HepG2 (cell line): Measurements from ENCODE around the gene WDR19. TPM values are rescaled to one million over a fixed set of nuclear protein-coding genes. Genes with fewer than 3 reads are reported as not detected.

Experiments
- HNRNPUL1 ChIP-seq: fragments of 200-400 bp; formaldehyde crosslinking; IDR thresholded peaks from 2 replicates; pipeline ENCODE4 v1.6.1; 2017; ENCODE audit warnings: low read depth, mild to moderate bottlenecking, low read length, moderate library complexity
- HOMEZ ChIP-seq: IDR thresholded peaks from 2 replicates; pipeline ENCODE4 v1.6.1; 2016; ENCODE audit warnings: low read depth
- IRF2 ChIP-seq: IDR thresholded peaks from 2 replicates; pipeline ENCODE4 v1.6.1; 2018; ENCODE audit warnings: missing genetic modification reagents, missing compliant biosample characterization
- MED1 ChIP-seq: sonication (generic); formaldehyde crosslinking; IDR thresholded peaks from 2 replicates; pipeline ENCODE4 v1.4.0; 2020; ENCODE audit warnings: missing genetic modification reagents
- MTF1 ChIP-seq: sonication (generic); formaldehyde crosslinking; IDR thresholded peaks from 2 replicates; pipeline ENCODE4 v1.5.0; 2020; ENCODE audit warnings: missing genetic modification reagents
- MYNN ChIP-seq: sonication (generic); formaldehyde crosslinking; IDR thresholded peaks from 2 replicates; pipeline ENCODE4 v1.4.0; 2020; ENCODE audit warnings: mild to moderate bottlenecking, low read depth, missing genetic modification reagents
- NFKB2 ChIP-seq: sonication (generic); formaldehyde crosslinking; IDR thresholded peaks from 2 replicates; pipeline ENCODE4 v1.4.0; 2020; ENCODE audit warnings: missing genetic modification reagents, borderline replicate concordance
- PHF8 ChIP-seq: sonication (generic); formaldehyde crosslinking; IDR thresholded peaks from 2 replicates; pipeline ENCODE4 v1.5.0; 2020; ENCODE audit warnings: missing genetic modification reagents
- SNAPC5 ChIP-seq: sonication (generic); formaldehyde crosslinking; IDR thresholded peaks from 2 replicates; pipeline ENCODE4 v1.8.1; 2023; ENCODE audit warnings: mild to moderate bottlenecking, missing genetic modification reagents, borderline replicate concordance
- SRY ChIP-seq: sonication (generic); formaldehyde crosslinking; IDR thresholded peaks from 2 replicates; pipeline ENCODE4 v1.8.0; 2022; ENCODE audit warnings: mild to moderate bottlenecking, missing genetic modification reagents
- XRCC5 ChIP-seq: fragments of 200-400 bp; formaldehyde crosslinking; optimal IDR thresholded peaks from 2 replicates; pipeline ENCODE3; 2017; ENCODE audit warnings: mild to moderate bottlenecking, low read length
- ZNF264 ChIP-seq: sonication (generic); formaldehyde crosslinking; IDR thresholded peaks from 2 replicates; pipeline ENCODE4 v1.4.0; 2020; ENCODE audit warnings: missing genetic modification reagents
- ZNF552 ChIP-seq: sonication (generic); formaldehyde crosslinking; IDR thresholded peaks from 2 replicates; pipeline ENCODE4 v1.9.0; 2022; ENCODE audit warnings: missing genetic modification reagents, mild to moderate bottlenecking, borderline replicate concordance
- ZNF615 ChIP-seq: sonication (generic); formaldehyde crosslinking; IDR thresholded peaks from 2 replicates; pipeline ENCODE4 v1.5.0; 2020; ENCODE audit warnings: mild to moderate bottlenecking, missing genetic modification reagents, borderline replicate concordance
- ZNF713 ChIP-seq: sonication (generic); formaldehyde crosslinking; IDR thresholded peaks from 2 replicates; pipeline ENCODE4 v1.4.0; 2020; ENCODE audit warnings: mild to moderate bottlenecking, missing genetic modification reagents
- ZNF747 ChIP-seq: sonication (generic); formaldehyde crosslinking; IDR thresholded peaks from 2 replicates; pipeline ENCODE4 v1.8.1; 2023; ENCODE audit warnings: missing genetic modification reagents, mild to moderate bottlenecking, borderline replicate concordance
- ZUFSP ChIP-seq: sonication (generic); formaldehyde crosslinking; IDR thresholded peaks from 2 replicates; pipeline ENCODE4 v1.9.0; 2021; ENCODE audit warnings: missing genetic modification reagents, mild to moderate bottlenecking, borderline replicate concordance
- polyA plus RNA-seq, 8 experiments: library from polyadenylated mRNA; depleted of rRNA in 3 of 8; stranded (reverse) in 7 of 8; unstranded in 1 of 8; fragments of >200 nt; fragmentation: Illumina TruSeq in 4 of 8; extraction: Trizol in 4 of 8; gene quantifications; 2 replicates each; pipeline versions ENCODE4 v1.2.1 to v1.2.3, GENCODE V29; 2011 to 2016; ENCODE audit warnings: low read depth in 4 of 8, missing spikeins in 1 of 8, mixed read lengths in 1 of 8; ENCODE audit not compliant: insufficient read depth in 1 of 8
- total RNA-seq, 5 experiments: library from RNA; depleted of rRNA; stranded (reverse); fragments of >200 nt; fragmentation: Illumina TruSeq; extraction: Trizol; gene quantifications; 2 replicates each; pipeline ENCODE4 v1.2.3, GENCODE V29; 2016; ENCODE audit warnings: low read depth in 1 of 5
- TF ChIP-seq, protein P1 (sequence below): sonication (generic); formaldehyde crosslinking; conservative IDR thresholded peaks from 2 replicates; pipeline ENCODE4 v1.5.0; 2020; ENCODE audit warnings: missing genetic modification reagents
- TF ChIP-seq, protein P2 (sequence below), 2 experiments: sonication (generic) in 1 of 2; formaldehyde crosslinking in 1 of 2; IDR thresholded peaks; 2 replicates each; pipeline versions ENCODE4 v1.5.1 to v1.6.1; 2011 to 2020; ENCODE audit warnings: borderline replicate concordance in 1 of 2, low read depth in 1 of 2, low read length in 1 of 2, mild to moderate bottlenecking in 1 of 2, missing genetic modification reagents in 1 of 2, moderate library complexity in 1 of 2
- TF ChIP-seq, protein P3 (sequence below): sonication (generic); formaldehyde crosslinking; IDR thresholded peaks from 2 replicates; pipeline ENCODE4 v1.5.1; 2020; ENCODE audit warnings: mild to moderate bottlenecking, moderate library complexity, missing genetic modification reagents

The WDR19 gene
- total and polyA plus RNA-seq, 2 of the 13 experiments (the other 11 are each of a cell fraction or from before 2014, with no cell fraction given): 22.9 to 34.1 TPM

DNA sequence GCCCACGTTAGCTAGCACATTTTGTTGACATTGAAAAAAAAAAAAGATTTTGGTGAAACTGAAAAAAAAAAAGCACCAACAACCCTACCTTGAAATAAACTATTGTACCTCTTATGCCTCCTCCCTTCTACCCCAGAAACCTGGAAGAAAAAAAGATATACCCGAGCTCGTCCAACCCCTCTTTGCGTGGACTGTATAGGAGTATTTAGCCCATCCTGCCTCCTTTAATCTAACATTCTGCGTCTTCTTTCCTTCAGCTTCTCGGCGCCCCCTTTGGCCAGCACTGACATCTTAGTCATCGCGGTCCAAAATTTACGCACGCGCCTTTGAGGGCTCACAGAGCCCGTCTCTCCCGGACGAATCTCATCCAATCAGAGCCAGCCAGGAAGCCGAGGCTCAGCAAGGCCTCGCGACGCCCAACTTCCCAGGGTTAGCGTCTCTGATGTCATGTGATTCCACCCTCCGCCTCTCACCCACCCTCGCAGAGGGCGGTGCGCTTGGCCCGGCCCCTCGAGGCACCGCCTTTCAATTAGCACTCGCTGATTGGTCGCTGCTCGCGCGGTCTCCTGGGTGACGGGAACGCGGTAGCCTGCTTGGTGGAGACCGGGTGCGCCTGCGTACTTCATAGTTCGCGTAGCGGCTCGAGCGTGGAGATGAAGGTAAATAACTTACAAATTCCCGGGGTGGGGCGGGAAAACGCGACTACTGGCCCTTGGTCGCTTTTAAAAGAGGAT, at the start of gene WDR19 (continued):
- TF ChIP-seq, protein P1, sequence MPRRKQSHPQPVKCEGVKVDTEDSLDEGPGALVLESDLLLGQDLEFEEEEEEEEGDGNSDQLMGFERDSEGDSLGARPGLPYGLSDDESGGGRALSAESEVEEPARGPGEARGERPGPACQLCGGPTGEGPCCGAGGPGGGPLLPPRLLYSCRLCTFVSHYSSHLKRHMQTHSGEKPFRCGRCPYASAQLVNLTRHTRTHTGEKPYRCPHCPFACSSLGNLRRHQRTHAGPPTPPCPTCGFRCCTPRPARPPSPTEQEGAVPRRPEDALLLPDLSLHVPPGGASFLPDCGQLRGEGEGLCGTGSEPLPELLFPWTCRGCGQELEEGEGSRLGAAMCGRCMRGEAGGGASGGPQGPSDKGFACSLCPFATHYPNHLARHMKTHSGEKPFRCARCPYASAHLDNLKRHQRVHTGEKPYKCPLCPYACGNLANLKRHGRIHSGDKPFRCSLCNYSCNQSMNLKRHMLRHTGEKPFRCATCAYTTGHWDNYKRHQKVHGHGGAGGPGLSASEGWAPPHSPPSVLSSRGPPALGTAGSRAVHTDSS (CRISPR knock-in tag): no peak
- TF ChIP-seq, protein P2, sequence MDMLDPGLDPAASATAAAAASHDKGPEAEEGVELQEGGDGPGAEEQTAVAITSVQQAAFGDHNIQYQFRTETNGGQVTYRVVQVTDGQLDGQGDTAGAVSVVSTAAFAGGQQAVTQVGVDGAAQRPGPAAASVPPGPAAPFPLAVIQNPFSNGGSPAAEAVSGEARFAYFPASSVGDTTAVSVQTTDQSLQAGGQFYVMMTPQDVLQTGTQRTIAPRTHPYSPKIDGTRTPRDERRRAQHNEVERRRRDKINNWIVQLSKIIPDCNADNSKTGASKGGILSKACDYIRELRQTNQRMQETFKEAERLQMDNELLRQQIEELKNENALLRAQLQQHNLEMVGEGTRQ (IDR thresholded peaks at IDR 0.05; ENCODE audit: low read depth, low read length): peak; percentile 56
- TF ChIP-seq, protein P2 (CRISPR knock-in tag; IDR thresholded peaks at IDR 0.05; ENCODE audit: borderline replicate concordance): peak; percentile 78; the same call in 1 of the 2 replicates
- TF ChIP-seq ZNF552: no peak
- TF ChIP-seq, protein P3, sequence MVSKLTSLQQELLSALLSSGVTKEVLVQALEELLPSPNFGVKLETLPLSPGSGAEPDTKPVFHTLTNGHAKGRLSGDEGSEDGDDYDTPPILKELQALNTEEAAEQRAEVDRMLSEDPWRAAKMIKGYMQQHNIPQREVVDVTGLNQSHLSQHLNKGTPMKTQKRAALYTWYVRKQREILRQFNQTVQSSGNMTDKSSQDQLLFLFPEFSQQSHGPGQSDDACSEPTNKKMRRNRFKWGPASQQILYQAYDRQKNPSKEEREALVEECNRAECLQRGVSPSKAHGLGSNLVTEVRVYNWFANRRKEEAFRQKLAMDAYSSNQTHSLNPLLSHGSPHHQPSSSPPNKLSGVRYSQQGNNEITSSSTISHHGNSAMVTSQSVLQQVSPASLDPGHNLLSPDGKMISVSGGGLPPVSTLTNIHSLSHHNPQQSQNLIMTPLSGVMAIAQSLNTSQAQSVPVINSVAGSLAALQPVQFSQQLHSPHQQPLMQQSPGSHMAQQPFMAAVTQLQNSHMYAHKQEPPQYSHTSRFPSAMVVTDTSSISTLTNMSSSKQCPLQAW (CRISPR knock-in tag): peak; percentile 60; the same call in 1 of the 2 replicates
- no peak for TF ChIP-seq ZUFSP
- TF ChIP-seq PHF8 (CRISPR knock-in tag): peak; percentile 21; the same call in 1 of the 2 replicates
- peak; percentile 48; the same call in 1 of the 2 replicates for TF ChIP-seq ZNF747
- peak; percentile 47 for TF ChIP-seq MED1 (CRISPR knock-in tag)
- peak; percentile 54; the same call in 1 of the 2 replicates for TF ChIP-seq ZNF264 (CRISPR knock-in tag)
- TF ChIP-seq MYNN (CRISPR knock-in tag): no peak
- TF ChIP-seq NFKB2 (CRISPR knock-in tag): no peak
- TF ChIP-seq SNAPC5 (CRISPR knock-in tag): no peak
- TF ChIP-seq ZNF713 (CRISPR knock-in tag): no peak
- no peak; the same call in 1 of the 2 replicates for TF ChIP-seq IRF2 (CRISPR knock-in tag)
- no peak for TF ChIP-seq ZNF615 (CRISPR knock-in tag)
- TF ChIP-seq XRCC5: peak; percentile 65
- TF ChIP-seq HOMEZ: peak; percentile 88
- no peak for TF ChIP-seq MTF1 (CRISPR knock-in tag)
- no peak for TF ChIP-seq SRY
- no peak for TF ChIP-seq HNRNPUL1
